Smooth muscle cell of bladder (primary cell): ENCODE results near the gene CCSAP. TPM values are rescaled to one million over a fixed set of nuclear protein-coding genes. Genes with fewer than 3 reads are reported as not detected.

ENCODE experiments used
- total RNA-seq: library from RNA; depleted of rRNA; stranded (reverse); fragments of >200 nt; gene quantifications from 2 replicates; pipeline ENCODE4 v1.2.3, GENCODE V29; 2014

CCSAP gene, protein sequence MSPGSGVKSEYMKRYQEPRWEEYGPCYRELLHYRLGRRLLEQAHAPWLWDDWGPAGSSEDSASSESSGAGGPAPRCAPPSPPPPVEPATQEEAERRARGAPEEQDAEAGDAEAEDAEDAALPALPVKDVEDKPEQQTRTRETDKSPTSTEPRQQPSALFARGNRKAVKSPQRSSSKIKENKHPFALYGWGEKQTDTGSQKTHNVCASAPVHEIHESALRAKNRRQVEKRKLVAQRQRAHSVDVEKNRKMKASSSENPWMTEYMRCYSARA
- total RNA-seq = 3.6 and 5.9 TPM in 2 replicates

DNA sequence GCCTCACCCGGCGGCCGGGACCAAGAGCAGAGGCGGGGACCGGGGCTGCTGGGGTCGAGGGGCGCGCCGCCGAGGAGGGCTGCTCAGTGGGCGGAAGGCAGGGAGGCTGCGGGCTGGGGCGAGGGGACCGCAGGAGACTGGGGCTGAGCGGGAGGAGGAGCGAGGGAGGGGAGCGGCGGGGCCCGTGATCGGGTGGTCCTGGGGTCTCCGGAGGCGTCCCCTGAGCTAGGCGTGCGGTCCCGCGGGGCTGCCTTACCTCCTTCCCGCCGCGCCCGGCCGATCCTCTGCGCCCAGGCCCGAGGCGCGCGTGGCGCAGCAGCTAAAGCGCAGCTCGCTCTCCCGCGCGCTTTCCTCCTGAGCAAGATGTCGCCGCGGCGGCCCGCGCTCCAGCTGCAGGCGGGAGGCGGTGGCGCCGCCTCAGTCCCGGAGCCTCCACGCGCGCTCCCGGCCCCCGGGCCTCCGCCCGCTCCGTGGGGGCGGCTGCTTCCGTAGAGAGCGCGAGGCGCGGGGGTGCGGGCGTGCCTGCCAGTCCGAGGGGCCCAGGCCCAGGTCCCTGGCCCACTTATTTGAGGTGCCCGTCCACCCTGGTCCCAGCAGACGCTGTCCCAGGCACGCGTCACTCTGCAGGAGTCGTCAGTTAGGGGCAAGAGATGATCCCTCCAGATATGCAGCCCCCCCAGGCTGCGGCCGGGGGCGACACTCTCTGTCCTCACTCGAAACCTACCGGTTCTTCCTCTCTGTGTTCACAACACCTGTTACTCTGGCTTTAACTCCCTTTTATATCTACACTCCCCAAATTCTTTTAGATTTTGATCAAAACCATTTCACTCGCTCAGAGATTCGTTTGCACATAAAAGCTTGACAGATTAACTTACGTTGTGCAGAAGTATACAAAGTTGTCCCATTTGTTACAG is at the start of gene CCSAP:
TSS of gene CCSAP (minus strand) at position 392 of the 914 bp plus-strand sequence. CDS start 582 bp downstream, outside the sequence.

Other genes with a start within 250 kb of the CCSAP start
- gene RAB4A, start 71.9 kb downstream of the CCSAP start, total RNA-seq = 20.6 and 28.8 TPM in 2 replicates
- gene ACTA1, start 91.0 kb upstream of the CCSAP start, total RNA-seq = not detected in 2 replicates
- gene NUP133, start 165.3 kb upstream of the CCSAP start, total RNA-seq = 28.6 and 33.9 TPM in 2 replicates
- 11.0 and 12.3 TPM in 2 replicates for gene ABCB10, start 215.7 kb upstream of the CCSAP start, total RNA-seq